SKM-1 treated with dmso at 0.1 percent for 144 hours (cell line): ENCODE data around the gene DRD2.
"Not testable (repeated sequence)": the region's sequence is repeated elsewhere in the genome, so short reads cannot be mapped to it uniquely, and the experiment has no call there.

Experiments
- DNase-seq: peaks from one replicate; lab custom pipeline; 2025; ENCODE audit not compliant: unreplicated experiment; lab: John Stamatoyannopoulos, UW

The DRD2 gene

GRCh38 chr11:113475160-113475761, at the start of gene DRD2:
DRD2 (minus strand) TSS chr11:113475398; CDS start chr11:113424651, 50,747 bp downstream.
- no peak for DNase-seq

DNA sequence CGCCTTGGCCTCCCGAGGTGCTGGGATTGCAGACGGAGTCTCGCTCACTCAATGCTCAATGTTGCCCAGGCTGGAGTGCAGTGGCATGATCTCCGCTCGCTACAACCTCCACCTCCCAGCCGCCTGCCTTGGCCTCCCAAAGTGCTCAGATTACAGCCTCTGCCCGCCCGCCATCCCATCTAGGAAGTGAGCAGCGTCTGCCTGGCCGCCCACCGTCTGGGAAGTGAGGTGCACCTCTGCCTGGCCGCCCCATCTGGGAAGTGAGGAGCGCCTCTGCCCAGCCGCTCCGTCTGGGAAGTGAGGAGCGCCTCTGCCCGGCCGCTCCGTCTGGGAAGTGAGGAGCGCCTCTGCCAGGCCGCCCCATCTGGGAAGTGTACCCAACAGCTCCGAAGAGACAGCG, 48.7 kb upstream of the DRD2 start:
- not testable (repeated sequence) for DNase-seq

GRCh38 chr11:113521737-113522517, 46.7 kb upstream of the DRD2 start:
- DNase-seq = no peak

DNA sequence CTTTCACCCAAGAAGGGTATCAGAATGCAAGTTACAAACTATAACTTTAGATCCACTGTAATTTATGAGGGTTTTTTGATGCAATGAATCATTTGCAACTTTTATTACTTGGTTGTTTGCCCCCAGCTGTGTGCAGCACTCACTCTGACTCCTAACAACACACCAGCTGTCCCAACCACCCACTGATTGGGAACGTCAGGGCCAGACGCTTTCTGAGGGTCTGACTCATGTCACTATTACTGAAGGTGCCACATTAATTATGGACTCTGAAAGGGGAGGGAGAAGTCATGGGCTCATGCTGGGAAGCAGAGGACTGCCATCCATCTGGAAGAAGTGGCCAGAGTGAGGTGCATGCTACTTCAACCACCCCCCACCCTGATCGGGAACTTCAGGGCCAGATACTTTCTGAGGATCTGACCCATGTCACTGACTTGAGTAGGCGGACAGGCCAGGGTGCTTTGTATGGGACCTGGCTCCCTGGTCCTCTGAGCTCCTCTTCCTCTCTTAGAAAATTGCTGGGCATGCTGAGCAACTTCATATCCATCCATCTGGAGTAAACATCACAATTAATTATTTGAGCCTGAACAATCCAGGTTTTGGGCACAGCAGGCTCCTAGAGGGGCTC, 44.9 kb upstream of the DRD2 start:
- no peak for DNase-seq

- no peak for DNase-seq
Observed at GRCh38 chr11:113518716-113519495, 43.7 kb upstream of the DRD2 start.

DNA sequence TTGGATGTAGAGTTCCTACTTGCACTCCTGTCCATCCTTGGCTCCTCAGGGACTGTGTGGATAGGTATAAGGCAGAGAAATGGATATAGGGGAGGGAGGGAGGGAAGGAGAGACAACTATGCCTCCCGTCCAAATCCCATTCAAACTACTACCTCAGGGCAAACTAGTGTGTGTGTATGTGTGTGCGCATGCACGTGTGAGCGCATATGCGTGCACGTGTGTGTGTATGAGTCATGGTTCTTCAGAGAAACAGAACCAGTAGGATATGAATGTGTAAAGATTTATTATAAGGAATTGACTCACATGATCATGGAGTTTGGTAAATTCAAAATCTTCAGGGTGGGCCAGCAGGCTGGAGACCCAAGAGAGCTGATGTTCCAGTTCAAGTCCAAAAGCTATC, 42.2 kb upstream of the DRD2 start:
- no peak for DNase-seq

- no peak for DNase-seq
Observed at GRCh38 chr11:113514856-113515255, 39.7 kb upstream of the DRD2 start.

GRCh38 chr11:113507341-113507740, 32.1 kb upstream of the DRD2 start:
- no peak for DNase-seq

DNA sequence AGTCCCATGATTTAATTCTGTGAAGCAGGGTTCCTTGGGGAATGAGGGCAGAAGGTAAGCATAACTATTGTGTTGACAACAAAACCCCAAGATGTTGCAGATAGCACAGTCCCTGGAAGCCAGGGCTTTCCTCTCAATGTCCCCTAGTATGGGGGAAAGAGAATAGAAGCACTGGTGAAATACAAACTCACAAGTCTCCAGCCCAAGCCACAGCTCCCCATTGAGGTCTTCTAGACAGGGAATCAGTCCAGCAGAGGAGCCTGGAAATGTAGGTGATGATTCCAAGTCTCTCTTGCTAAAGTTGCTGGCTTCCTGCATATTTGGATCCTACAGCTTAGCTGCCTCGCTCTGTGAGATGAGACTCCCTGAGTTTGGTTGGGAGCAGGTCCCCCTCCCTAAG, 31.7 kb upstream of the DRD2 start:
- no peak for DNase-seq

- DNase-seq = no peak
Observed at GRCh38 chr11:113506461-113506860, 31.3 kb upstream of the DRD2 start.

- no peak for DNase-seq
Observed at GRCh38 chr11:113505541-113506375, 30.6 kb upstream of the DRD2 start.

DNA sequence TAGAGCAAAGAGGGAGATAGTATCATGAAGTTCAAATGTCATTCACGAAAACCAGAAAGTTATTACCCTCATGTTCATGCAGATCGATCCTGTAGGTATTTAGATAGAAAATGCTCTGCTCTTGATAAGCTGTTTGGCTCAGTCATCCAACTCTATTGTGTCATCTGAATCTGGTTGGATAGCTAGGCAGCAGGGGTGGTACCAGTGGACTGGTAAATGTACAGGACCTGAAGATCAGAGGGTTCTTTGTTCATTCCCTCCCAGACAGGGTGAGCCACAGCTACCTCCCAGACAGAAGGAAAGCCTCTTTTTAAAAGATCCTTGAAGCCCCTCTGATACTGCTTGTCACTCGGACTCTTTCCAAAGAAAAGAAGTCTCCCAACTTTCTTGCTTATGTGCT, 29.8 kb upstream of the DRD2 start:
- DNase-seq = no peak

DNA sequence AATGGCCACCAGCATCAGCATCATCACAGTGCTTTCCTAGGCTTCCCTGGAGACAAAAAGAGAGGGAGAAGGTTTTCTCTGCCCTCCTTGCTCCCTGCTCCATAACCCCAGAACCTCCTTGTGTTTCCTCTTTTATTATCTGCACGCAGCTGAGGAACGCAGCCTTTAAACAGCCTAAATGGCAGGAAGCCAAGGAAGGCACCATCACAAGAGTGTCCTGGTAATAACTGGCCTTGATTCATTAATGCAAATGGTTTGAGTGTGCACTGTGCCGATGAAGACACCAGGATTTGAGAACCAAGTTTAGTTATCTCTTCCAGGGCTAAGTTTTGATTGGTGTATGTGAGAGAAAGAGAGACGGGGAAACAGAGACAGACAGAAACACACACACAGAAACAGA, 29.4 kb upstream of the DRD2 start:
- DNase-seq = no peak

- no peak for DNase-seq
Observed at GRCh38 chr11:113504071-113504470, 28.9 kb upstream of the DRD2 start.

DNA sequence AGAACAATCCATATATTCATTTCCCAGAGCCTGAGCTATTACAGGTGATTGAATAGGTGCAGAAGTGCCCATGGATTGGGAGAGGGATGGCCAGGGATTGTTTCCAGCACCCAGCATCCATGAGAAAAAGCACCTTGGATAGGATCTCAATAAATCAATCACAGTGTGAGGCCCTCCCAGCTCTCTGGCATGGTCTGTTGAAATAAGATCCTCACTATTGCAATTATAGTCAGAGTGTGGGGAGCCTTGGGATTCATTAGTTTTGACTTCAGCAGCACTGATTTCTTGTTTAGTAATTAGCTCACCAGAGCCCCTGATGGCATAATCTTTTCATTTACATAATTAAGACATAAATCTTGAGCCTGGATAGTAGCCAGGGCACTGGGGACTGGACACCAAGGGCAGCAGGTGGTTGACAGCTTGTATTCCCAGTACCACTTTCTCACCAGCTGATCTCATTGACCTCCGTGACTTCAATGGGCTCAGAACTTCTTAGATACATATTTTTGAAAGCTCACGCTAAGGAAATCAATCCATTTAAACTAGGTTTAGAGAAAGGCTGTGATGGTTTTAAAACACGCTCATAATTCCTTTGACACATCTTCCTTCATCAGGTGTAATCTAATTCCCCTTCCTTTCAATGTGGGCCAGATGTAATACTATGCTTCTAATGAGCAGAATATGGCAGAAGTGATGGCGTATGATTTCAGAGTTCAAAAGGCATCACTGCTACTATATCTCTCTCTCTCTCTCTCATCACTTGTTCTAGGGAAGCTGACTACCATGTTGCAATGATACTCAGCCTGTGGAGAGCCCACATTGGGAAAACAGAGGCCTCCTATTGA, 22.1 kb upstream of the DRD2 start:
- no peak for DNase-seq

GRCh38 chr11:113496026-113496651, 20.9 kb upstream of the DRD2 start:
- peak; percentile 3 for DNase-seq

DNA sequence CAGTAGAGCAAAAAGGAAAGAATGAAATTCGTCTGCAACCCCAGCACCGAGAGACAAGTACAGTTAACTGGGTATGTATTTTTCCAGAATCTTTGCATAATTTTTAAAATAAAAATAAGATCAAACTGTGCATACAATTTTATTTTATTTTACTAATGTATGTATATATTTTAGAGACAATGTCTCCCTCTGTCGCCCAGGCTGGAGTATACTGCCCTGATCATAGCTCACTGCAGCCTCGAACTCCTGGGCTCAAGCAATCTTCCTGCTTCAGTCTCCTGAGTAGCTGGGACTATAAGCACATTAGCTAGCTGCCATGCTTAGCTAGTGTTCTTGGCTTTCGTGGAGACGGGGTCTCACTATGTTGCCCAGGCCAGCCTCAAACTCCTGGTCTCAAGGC, 18.8 kb upstream of the DRD2 start:
- DNase-seq = no peak

- peak; percentile 32 for DNase-seq
Observed at GRCh38 chr11:113493206-113493605, 18.0 kb upstream of the DRD2 start.

- no peak for DNase-seq
Observed at GRCh38 chr11:113488931-113489351, 13.7 kb upstream of the DRD2 start.
